KMS-11 (cell line): ENCODE results near the gene SIRT2.

ENCODE experiments used
- H2AFZ ChIP-seq: fragments of 200-600 bp; sonication (generic); 2 replicates; pipeline ENCODE4 v1.6.1; 2016; ENCODE audit warnings: antibody characterized with exemption, mixed run types, low read depth
- H3K27ac ChIP-seq: fragments of 200-600 bp; sonication (generic); 2 replicates; pipeline ENCODE4 v1.6.1; 2016; ENCODE audit warnings: mild to moderate bottlenecking, mixed run types
- H3K27me3 ChIP-seq: fragments of 200-600 bp; sonication (generic); 2 replicates; pipeline ENCODE4 v1.6.1; 2017; ENCODE audit warnings: mild to moderate bottlenecking, low read depth, mixed run types, moderate library complexity; ENCODE audit not compliant: insufficient read depth
- H3K36me3 ChIP-seq: fragments of 200-600 bp; sonication (generic); 2 replicates; pipeline ENCODE4 v1.6.1; 2017; ENCODE audit warnings: mild to moderate bottlenecking, mixed run types; ENCODE audit not compliant: insufficient read depth
- H3K4me1 ChIP-seq: fragments of 200-600 bp; sonication (generic); 2 replicates; pipeline ENCODE4 v1.6.1; 2016; ENCODE audit warnings: mild to moderate bottlenecking, low read depth, mixed run types; ENCODE audit not compliant: poor library complexity, severe bottlenecking
- H3K4me2 ChIP-seq: fragments of 200-600 bp; sonication (generic); 2 replicates; pipeline ENCODE4 v1.7.0; 2016; ENCODE audit warnings: mild to moderate bottlenecking, mixed run types
- H3K4me3 ChIP-seq: fragments of 200-600 bp; sonication (generic); IDR thresholded peaks from 2 replicates; pipeline ENCODE4 v1.6.1; 2017; ENCODE audit warnings: low read depth, low read length, mixed read lengths; ENCODE audit not compliant: insufficient read depth
- H3K79me2 ChIP-seq: fragments of 200-600 bp; sonication (generic); 2 replicates; pipeline ENCODE4 v1.6.1; 2016; ENCODE audit warnings: low read depth, mixed run types; ENCODE audit not compliant: insufficient read depth
- H3K9ac ChIP-seq: fragments of 200-600 bp; sonication (generic); 2 replicates; pipeline ENCODE4 v1.6.1; 2016; ENCODE audit warnings: mild to moderate bottlenecking, mixed run types
- H4K20me1 ChIP-seq: fragments of 200-600 bp; sonication (generic); 2 replicates; pipeline ENCODE4 v1.6.1; 2016; ENCODE audit warnings: mild to moderate bottlenecking, mixed run types; ENCODE audit not compliant: insufficient read depth
- CTCF ChIP-seq: fragments of 200-600 bp; sonication (generic); conservative IDR thresholded peaks from 2 replicates; pipeline ENCODE4 v1.6.1; 2017; ENCODE audit warnings: low read depth, mild to moderate bottlenecking, antibody characterized with exemption, low read length, moderate library complexity, mixed read lengths

SIRT2 gene

GRCh38 chr19:38911388-38912001, 12.1 kb upstream of the SIRT2 start:
- TF ChIP-seq CTCF: no peak
- no peak overlapping the region for H2AFZ ChIP-seq
- no peaks in the 10 kb centered on the region for H4K20me1 ChIP-seq
- no peaks in the 10 kb centered on the region for H3K4me1 ChIP-seq
- H3K36me3 ChIP-seq: peaks cover 4% of the 10 kb centered on the region; the same call in 1 of the 2 replicates
- H3K9ac ChIP-seq: no peak overlapping the region
- no peak overlapping the region for H3K4me3 ChIP-seq
- no peak overlapping the region for H3K27ac ChIP-seq
- H3K4me2 ChIP-seq: no peak overlapping the region
- H3K27me3 ChIP-seq: no peaks in the 10 kb centered on the region
- H3K79me2 ChIP-seq: no peaks in the 10 kb centered on the region

- Histone ChIP-seq H4K20me1 (no peaks in the 10 kb centered on the region), H3K79me2 (no peaks in the 10 kb centered on the region), H2AFZ (no peak overlapping the region), H3K36me3 (peaks cover 4% of the 10 kb centered on the region; the same call in 1 of the 2 replicates), H3K4me2 (no peak overlapping the region), H3K27me3 (no peaks in the 10 kb centered on the region), H3K27ac (no peak overlapping the region), H3K4me1 (no peaks in the 10 kb centered on the region), H3K4me3 (no peak overlapping the region), H3K9ac (no peak overlapping the region)
- no peak for TF ChIP-seq CTCF
Observed at GRCh38 chr19:38910488-38910887, 11.1 kb upstream of the SIRT2 start.

- Histone ChIP-seq H2AFZ (no peak overlapping the region), H3K4me2 (no peak overlapping the region)
- TF ChIP-seq CTCF: no peak
Observed at GRCh38 chr19:38908911-38909310, 9.5 kb upstream of the SIRT2 start.

GRCh38 chr19:38907670-38908069, 8.3 kb upstream of the SIRT2 start:
- Histone ChIP-seq H2AFZ (no peak overlapping the region), H4K20me1 (no peaks in the 10 kb centered on the region), H3K27ac (no peak overlapping the region), H3K27me3 (no peaks in the 10 kb centered on the region), H3K9ac (no peak overlapping the region), H3K4me1 (no peaks in the 10 kb centered on the region), H3K36me3 (peaks cover 4% of the 10 kb centered on the region; the same call in 1 of the 2 replicates), H3K4me3 (no peak overlapping the region), H3K79me2 (no peaks in the 10 kb centered on the region; the same call in 1 of the 2 replicates), H3K4me2 (no peak overlapping the region)
- TF ChIP-seq CTCF: no peak

More at GRCh38 chr19:38908911-38909310, 9.5 kb upstream of the SIRT2 start:
- Histone ChIP-seq H3K79me2 (no peaks in the 10 kb centered on the region), H4K20me1 (no peaks in the 10 kb centered on the region), H3K27me3 (no peaks in the 10 kb centered on the region), H3K36me3 (peaks cover 4% of the 10 kb centered on the region; the same call in 1 of the 2 replicates), H3K27ac (no peak overlapping the region), H3K4me3 (no peak overlapping the region), H3K4me1 (no peaks in the 10 kb centered on the region), H3K9ac (no peak overlapping the region)
